GM23338 (cell line): ENCODE measurements around the gene XRN2. TPM values are rescaled to one million over a fixed set of nuclear protein-coding genes. Genes with fewer than 3 reads are reported as not detected.

Source experiments
- ATAC-seq: fragments of 200-7000 bp; cut with Tn5 transposase; 3 replicates; pipeline ENCODE4 v1.9.1; 2020
- DNase-seq: peaks from one replicate; pipeline ENCODE4 v3.0.0-alpha.2; 2015; ENCODE audit warnings: low spot score
- H2AFZ ChIP-seq: fragments of 200-600 bp; sonication (generic); 2 replicates; pipeline ENCODE4 v1.8.0; 2016; ENCODE audit warnings: antibody characterized with exemption, mild to moderate bottlenecking, moderate library complexity
- H3F3A ChIP-seq: fragments of 200-600 bp; sonication (generic); replicated peaks from 2 replicates; pipeline ENCODE4 v1.8.0; 2017; ENCODE audit warnings: antibody characterized with exemption, mixed run types, low read depth
- H3K27ac ChIP-seq: fragments of 200-600 bp; sonication (generic); 2 replicates; pipeline ENCODE4 v1.6.1; 2016; ENCODE audit warnings: low read depth
- H3K27me3 ChIP-seq: fragments of 200-600 bp; sonication (generic); 2 replicates; pipeline ENCODE4 v1.8.0; 2016; ENCODE audit warnings: mild to moderate bottlenecking, mixed run types, moderate library complexity; ENCODE audit not compliant: insufficient read depth
- H3K36me3 ChIP-seq: fragments of 200-600 bp; sonication (generic); 2 replicates; pipeline ENCODE4 v1.8.0; 2016; ENCODE audit warnings: mild to moderate bottlenecking; ENCODE audit not compliant: insufficient read depth
- H3K4me1 ChIP-seq: fragments of 200-600 bp; sonication (generic); 2 replicates; pipeline ENCODE4 v1.8.0; 2016; ENCODE audit warnings: mild to moderate bottlenecking, moderate library complexity; ENCODE audit not compliant: insufficient read depth
- H3K4me2 ChIP-seq: fragments of 200-600 bp; sonication (generic); 2 replicates; pipeline ENCODE4 v1.7.1; 2017; ENCODE audit warnings: mixed run types
- H3K4me3 ChIP-seq: fragments of 200-600 bp; sonication (generic); 2 replicates; pipeline ENCODE4 v1.6.1; 2016; ENCODE audit warnings: mixed run types
- H3K79me2 ChIP-seq: fragments of 200-600 bp; sonication (generic); replicated peaks from 2 replicates; pipeline ENCODE4 v1.8.0; 2017; ENCODE audit warnings: mild to moderate bottlenecking; ENCODE audit not compliant: insufficient read depth
- H3K9me2 ChIP-seq: fragments of 200-600 bp; sonication (generic); 2 replicates; pipeline ENCODE4 v1.8.0; 2017; ENCODE audit not compliant: insufficient read depth
- H4K20me1 ChIP-seq: fragments of 200-600 bp; sonication (generic); replicated peaks from 2 replicates; pipeline ENCODE4 v1.8.0; 2017; ENCODE audit warnings: mild to moderate bottlenecking; ENCODE audit not compliant: insufficient read depth
- H3K27ac Mint-ChIP-seq: 2 replicates; pipeline ENCODE4 v1.8.0; 2020; ENCODE audit warnings: inconsistent platforms, mild to moderate bottlenecking, moderate library complexity, mixed read lengths
- H3K27me3 Mint-ChIP-seq: 3 replicates; pipeline ENCODE4 v1.8.0; 2022; ENCODE audit warnings: low read depth, mild to moderate bottlenecking, moderate library complexity, mixed read lengths, inconsistent platforms; ENCODE audit not compliant: insufficient read depth, poor library complexity
- H3K36me3 Mint-ChIP-seq: 3 replicates; pipeline ENCODE4 v1.8.0; 2021; ENCODE audit warnings: low read depth, mild to moderate bottlenecking, inconsistent platforms, moderate library complexity, mixed read lengths
- H3K4me1 Mint-ChIP-seq: 3 replicates; pipeline ENCODE4 v1.8.0; 2020; ENCODE audit warnings: mild to moderate bottlenecking, inconsistent platforms, mixed read lengths
- H3K4me3 Mint-ChIP-seq: 3 replicates; pipeline ENCODE4 v1.8.0; 2021; ENCODE audit warnings: moderate library complexity, mild to moderate bottlenecking, inconsistent platforms, mixed read lengths
- H3K9me3 Mint-ChIP-seq: 3 replicates; pipeline ENCODE4 v1.8.0; 2020; ENCODE audit warnings: moderate library complexity, mild to moderate bottlenecking, inconsistent platforms, mixed read lengths
- EZH2 ChIP-seq: fragments of 200-600 bp; sonication (generic); IDR thresholded peaks from one replicate; pipeline ENCODE4 v1.8.0; 2017; ENCODE audit warnings: antibody characterized with exemption, mild to moderate bottlenecking, low read depth; ENCODE audit not compliant: unreplicated experiment
- EZH2phosphoT487 ChIP-seq: fragments of 200-600 bp; sonication (generic); IDR thresholded peaks from one replicate; pipeline ENCODE4 v1.8.1; 2018; ENCODE audit warnings: antibody characterized with exemption; ENCODE audit not compliant: unreplicated experiment
- POLR2AphosphoS5 ChIP-seq: IDR thresholded peaks from 2 replicates; pipeline ENCODE4 v1.6.1; 2016; ENCODE audit warnings: antibody characterized with exemption, low read depth
- ZNF114 ChIP-seq: fragments of 250-450 bp; sonication (Bioruptor Pico); IDR thresholded peaks from 2 replicates; pipeline ENCODE4 v1.5.0; 2020; ENCODE audit warnings: mild to moderate bottlenecking, moderate library complexity
- ZNF331 ChIP-seq: fragments of 250-450 bp; sonication (Bioruptor Pico); IDR thresholded peaks from 2 replicates; pipeline ENCODE4 v1.5.0; 2020; ENCODE audit warnings: low read depth, mild to moderate bottlenecking, moderate library complexity
- polyA plus RNA-seq: library from polyadenylated mRNA; unstranded; fragments of >200 nt; fragmentation: Nextera tagmentation; extraction: Ambion mirVana; gene quantifications from 2 replicates; pipeline ENCODE4 v1.2.1, GENCODE V29; 2016
- total RNA-seq: library from RNA; depleted of rRNA; stranded (reverse); fragments of >200 nt; shearing (Covaris generic); gene quantifications from 2 replicates; pipeline ENCODE4 v1.2.3, GENCODE V29; 2014
- TF ChIP-seq, protein P1 (sequence below): IDR thresholded peaks from one replicate; pipeline ENCODE4 v1.6.1; 2018; ENCODE audit warnings: antibody characterized with exemption; ENCODE audit not compliant: unreplicated experiment
- TF ChIP-seq, protein P2 (sequence below): IDR thresholded peaks from 2 replicates; pipeline ENCODE4 v1.6.1; 2016; ENCODE audit warnings: antibody characterized with exemption

Gene XRN2
- total and polyA plus RNA-seq, 2 experiments from 2014 or later, result 113 to 150 TPM

DNA sequence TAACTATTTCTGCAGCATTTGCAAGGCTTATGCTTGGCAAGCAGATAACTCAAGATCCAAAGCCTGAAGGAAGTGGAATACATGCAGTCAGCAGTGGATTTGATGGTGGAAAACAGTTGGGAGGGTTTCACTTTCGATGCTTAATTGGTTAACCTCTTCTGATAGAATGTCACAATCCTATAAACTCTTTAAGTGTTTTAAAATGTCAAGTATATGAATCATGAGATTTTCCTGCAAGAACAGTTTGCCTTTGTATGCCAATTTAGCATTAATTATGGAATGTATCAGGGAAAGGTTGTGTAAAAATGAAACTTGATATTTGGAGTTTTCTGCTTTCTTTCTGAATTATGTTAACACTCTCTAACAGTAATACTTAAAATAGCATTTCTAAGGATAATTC is 57.6 kb downstream of the XRN2 start:
- Histone ChIP-seq H3F3A (no peaks in the 10 kb centered on the region), H3K4me2 (no peak overlapping the region), H3K4me1 (no peaks in the 10 kb centered on the region), H2AFZ (no peak overlapping the region), H3K36me3 (peaks cover 31% of the 10 kb centered on the region; the same call in 1 of the 2 replicates), H3K9me2 (no peaks in the 10 kb centered on the region), H3K79me2 (no peaks in the 10 kb centered on the region), H3K4me3 (no peak overlapping the region), H4K20me1 (no peaks in the 10 kb centered on the region), H3K27me3 (no peaks in the 10 kb centered on the region), H3K27ac (no peak overlapping the region)
- ATAC-seq, result no peak
- DNase-seq, result no peak
- peaks cover 62% of the 10 kb centered on the region for H3K36me3 Mint-ChIP-seq
- no peak overlapping the region for H3K4me3 Mint-ChIP-seq
- H3K4me1 Mint-ChIP-seq, result no peaks in the 10 kb centered on the region
- TF ChIP-seq ZNF114 (CRISPR knock-in tag) (no peak), EZH2phosphoT487 (no peak)
- no peaks in the 10 kb centered on the region for H3K9me3 Mint-ChIP-seq
- H3K27me3 Mint-ChIP-seq, result no peaks in the 10 kb centered on the region
- no peak overlapping the region for H3K27ac Mint-ChIP-seq

DNA sequence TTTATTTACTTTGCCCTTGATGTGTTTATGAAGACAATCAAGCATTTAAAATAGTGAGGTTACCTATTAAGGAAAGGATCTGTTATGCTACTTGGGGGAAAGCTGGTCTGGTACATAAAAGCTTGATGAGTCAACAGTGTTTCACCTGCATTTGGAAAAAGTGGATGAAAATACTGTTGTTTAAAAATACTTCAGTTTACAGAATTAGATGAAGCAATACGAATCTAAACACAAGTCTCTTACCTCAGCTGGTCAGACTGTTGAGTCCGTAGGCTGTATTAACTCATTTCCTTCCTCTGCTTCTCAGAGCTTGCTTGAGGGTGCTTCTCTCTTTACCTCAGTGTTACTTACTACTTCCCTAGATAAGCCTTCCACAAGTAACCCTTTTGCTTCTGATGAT is 58.1 kb downstream of the XRN2 start:
- Histone ChIP-seq H3K9me2 (no peaks in the 10 kb centered on the region), H3K4me3 (no peak overlapping the region), H3K27ac (no peak overlapping the region), H3F3A (no peaks in the 10 kb centered on the region), H3K4me2 (no peak overlapping the region), H3K79me2 (no peaks in the 10 kb centered on the region), H3K4me1 (no peaks in the 10 kb centered on the region), H3K36me3 (peaks cover 28% of the 10 kb centered on the region; the same call in 1 of the 2 replicates), H2AFZ (no peak overlapping the region), H4K20me1 (no peaks in the 10 kb centered on the region), H3K27me3 (no peaks in the 10 kb centered on the region)
- peaks cover 61% of the 10 kb centered on the region for H3K36me3 Mint-ChIP-seq
- DNase-seq (no peak), ATAC-seq (no peak)
- no peak overlapping the region for H3K4me3 Mint-ChIP-seq
- no peaks in the 10 kb centered on the region for H3K4me1 Mint-ChIP-seq
- H3K27me3 Mint-ChIP-seq, result no peaks in the 10 kb centered on the region
- no peak overlapping the region for H3K27ac Mint-ChIP-seq
- no peaks in the 10 kb centered on the region for H3K9me3 Mint-ChIP-seq
- TF ChIP-seq EZH2phosphoT487 (no peak), EZH2 (no peak), ZNF331 (no peak), POLR2AphosphoS5 (no peak)
- TF ChIP-seq, protein P1, sequence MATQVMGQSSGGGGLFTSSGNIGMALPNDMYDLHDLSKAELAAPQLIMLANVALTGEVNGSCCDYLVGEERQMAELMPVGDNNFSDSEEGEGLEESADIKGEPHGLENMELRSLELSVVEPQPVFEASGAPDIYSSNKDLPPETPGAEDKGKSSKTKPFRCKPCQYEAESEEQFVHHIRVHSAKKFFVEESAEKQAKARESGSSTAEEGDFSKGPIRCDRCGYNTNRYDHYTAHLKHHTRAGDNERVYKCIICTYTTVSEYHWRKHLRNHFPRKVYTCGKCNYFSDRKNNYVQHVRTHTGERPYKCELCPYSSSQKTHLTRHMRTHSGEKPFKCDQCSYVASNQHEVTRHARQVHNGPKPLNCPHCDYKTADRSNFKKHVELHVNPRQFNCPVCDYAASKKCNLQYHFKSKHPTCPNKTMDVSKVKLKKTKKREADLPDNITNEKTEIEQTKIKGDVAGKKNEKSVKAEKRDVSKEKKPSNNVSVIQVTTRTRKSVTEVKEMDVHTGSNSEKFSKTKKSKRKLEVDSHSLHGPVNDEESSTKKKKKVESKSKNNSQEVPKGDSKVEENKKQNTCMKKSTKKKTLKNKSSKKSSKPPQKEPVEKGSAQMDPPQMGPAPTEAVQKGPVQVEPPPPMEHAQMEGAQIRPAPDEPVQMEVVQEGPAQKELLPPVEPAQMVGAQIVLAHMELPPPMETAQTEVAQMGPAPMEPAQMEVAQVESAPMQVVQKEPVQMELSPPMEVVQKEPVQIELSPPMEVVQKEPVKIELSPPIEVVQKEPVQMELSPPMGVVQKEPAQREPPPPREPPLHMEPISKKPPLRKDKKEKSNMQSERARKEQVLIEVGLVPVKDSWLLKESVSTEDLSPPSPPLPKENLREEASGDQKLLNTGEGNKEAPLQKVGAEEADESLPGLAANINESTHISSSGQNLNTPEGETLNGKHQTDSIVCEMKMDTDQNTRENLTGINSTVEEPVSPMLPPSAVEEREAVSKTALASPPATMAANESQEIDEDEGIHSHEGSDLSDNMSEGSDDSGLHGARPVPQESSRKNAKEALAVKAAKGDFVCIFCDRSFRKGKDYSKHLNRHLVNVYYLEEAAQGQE, result no peak
- TF ChIP-seq, protein P2, sequence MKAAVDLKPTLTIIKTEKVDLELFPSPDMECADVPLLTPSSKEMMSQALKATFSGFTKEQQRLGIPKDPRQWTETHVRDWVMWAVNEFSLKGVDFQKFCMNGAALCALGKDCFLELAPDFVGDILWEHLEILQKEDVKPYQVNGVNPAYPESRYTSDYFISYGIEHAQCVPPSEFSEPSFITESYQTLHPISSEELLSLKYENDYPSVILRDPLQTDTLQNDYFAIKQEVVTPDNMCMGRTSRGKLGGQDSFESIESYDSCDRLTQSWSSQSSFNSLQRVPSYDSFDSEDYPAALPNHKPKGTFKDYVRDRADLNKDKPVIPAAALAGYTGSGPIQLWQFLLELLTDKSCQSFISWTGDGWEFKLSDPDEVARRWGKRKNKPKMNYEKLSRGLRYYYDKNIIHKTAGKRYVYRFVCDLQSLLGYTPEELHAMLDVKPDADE, result no peak
